Measurements from ENCODE around the gene SUCLG1. TPM values are rescaled to one million over a fixed set of nuclear protein-coding genes. Genes with fewer than 3 reads are reported as not detected.

The SUCLG1 gene
- total RNA-seq, 1 donor from 2014 or later, result 40.2 TPM

DNA sequence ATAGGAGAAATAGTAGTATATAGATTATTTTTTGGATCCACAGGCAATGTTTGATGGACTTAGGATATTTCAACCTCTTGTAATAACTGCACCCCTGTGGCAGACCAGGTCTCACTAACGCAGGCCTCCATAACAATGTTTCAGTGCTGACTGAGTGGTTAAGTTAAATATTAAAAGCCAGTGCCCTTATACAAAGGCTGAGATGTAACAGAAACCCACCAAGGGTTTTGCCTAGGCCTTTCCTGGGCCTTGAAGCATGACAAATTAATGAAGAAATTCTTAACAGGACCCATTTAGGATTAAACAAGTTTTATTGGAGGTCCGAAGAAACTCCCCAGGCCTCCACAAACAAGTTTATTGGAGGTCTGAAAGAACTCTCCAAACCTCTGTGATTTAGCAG is 1.6 kb upstream of the SUCLG1 start:
- H3K4me2 ChIP-seq, result no peak overlapping the region
- peaks cover 6% of the 10 kb centered on the region for H3K4me1 ChIP-seq
- DNase-seq (ENCODE audit: low spot score), result no peak
- H3K4me3 ChIP-seq, result no peak overlapping the region
- H3K9ac ChIP-seq, result no peak overlapping the region
- Mint-ChIP-seq H3K4me3 (no peak overlapping the region), H3K9me3 (peaks cover 6% of the 10 kb centered on the region), H3K36me3 (peaks cover 2% of the 10 kb centered on the region), H3K27ac (no peak overlapping the region), H3K27me3 (ENCODE audit: insufficient read depth, low read depth) (peaks cover 3% of the 10 kb centered on the region), H3K4me1 (peaks cover 22% of the 10 kb centered on the region)
- no peak overlapping the region for H3K27ac ChIP-seq
- TF ChIP-seq, protein P1, sequence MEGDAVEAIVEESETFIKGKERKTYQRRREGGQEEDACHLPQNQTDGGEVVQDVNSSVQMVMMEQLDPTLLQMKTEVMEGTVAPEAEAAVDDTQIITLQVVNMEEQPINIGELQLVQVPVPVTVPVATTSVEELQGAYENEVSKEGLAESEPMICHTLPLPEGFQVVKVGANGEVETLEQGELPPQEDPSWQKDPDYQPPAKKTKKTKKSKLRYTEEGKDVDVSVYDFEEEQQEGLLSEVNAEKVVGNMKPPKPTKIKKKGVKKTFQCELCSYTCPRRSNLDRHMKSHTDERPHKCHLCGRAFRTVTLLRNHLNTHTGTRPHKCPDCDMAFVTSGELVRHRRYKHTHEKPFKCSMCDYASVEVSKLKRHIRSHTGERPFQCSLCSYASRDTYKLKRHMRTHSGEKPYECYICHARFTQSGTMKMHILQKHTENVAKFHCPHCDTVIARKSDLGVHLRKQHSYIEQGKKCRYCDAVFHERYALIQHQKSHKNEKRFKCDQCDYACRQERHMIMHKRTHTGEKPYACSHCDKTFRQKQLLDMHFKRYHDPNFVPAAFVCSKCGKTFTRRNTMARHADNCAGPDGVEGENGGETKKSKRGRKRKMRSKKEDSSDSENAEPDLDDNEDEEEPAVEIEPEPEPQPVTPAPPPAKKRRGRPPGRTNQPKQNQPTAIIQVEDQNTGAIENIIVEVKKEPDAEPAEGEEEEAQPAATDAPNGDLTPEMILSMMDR (IDR thresholded peaks at IDR 0.05), result no peak
- no peak for TF ChIP-seq EZH2 (IDR thresholded peaks at IDR 0.05)
- TF ChIP-seq EZH2phosphoT487 (IDR thresholded peaks at IDR 0.05), result no peak
- H3K9me3 ChIP-seq (ENCODE audit: low read depth), result no peaks in the 10 kb centered on the region
- no peak overlapping the region for H2AFZ ChIP-seq (replicated peaks)
- H3K36me3 ChIP-seq, result no peaks in the 10 kb centered on the region
- H3K27me3 ChIP-seq, result no peaks in the 10 kb centered on the region
- H4K20me1 ChIP-seq (ENCODE audit: low read depth), result peaks cover 10% of the 10 kb centered on the region
- H3F3A ChIP-seq (ENCODE audit: low read depth), result no peaks in the 10 kb centered on the region
- H3K79me2 ChIP-seq (ENCODE audit: low read depth), result peaks cover 18% of the 10 kb centered on the region

DNA sequence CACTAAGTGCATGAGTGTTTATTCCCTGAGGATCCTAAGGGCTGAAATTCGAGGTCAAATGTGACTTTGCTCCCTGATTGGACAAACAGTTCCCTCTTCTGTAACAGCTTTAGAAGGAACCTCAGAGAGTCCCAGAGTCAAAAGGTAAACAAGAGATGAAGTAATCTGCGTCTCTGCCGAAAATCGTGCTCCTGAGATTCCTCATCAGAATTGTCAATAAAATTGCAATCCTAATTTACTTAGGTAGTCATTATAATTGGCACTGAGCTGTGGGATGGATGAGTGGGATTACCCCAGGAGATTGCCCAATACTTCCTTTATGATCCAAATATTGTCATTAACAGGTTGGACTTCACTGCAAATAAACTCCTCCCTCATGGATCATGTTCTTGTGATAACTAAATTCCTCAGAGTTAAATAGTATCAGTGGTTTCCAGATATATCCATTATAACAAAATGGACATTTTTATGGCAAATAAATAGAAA is 907 bp upstream of the SUCLG1 start:
- H3K36me3 Mint-ChIP-seq, result peaks cover 2% of the 10 kb centered on the region
- peaks cover 3% of the 10 kb centered on the region for H3K27me3 Mint-ChIP-seq (ENCODE audit: insufficient read depth, low read depth)
- peaks cover 18% of the 10 kb centered on the region for H3K79me2 ChIP-seq (ENCODE audit: low read depth)
- peaks cover 2% of the 10 kb centered on the region for H3K9me3 Mint-ChIP-seq
- no peak overlapping the region for H3K27ac ChIP-seq
- peak; percentile 2 for DNase-seq (ENCODE audit: low spot score)
- peak overlapping the region; percentile 78 for H3K4me3 ChIP-seq
- no peaks in the 10 kb centered on the region for H3F3A ChIP-seq (ENCODE audit: low read depth)
- H3K36me3 ChIP-seq, result no peaks in the 10 kb centered on the region
- no peak overlapping the region for H3K27ac Mint-ChIP-seq
- peaks cover 6% of the 10 kb centered on the region for H3K4me1 ChIP-seq
- peaks cover 10% of the 10 kb centered on the region for H4K20me1 ChIP-seq (ENCODE audit: low read depth)
- H3K9me3 ChIP-seq (ENCODE audit: low read depth), result no peaks in the 10 kb centered on the region
- peak overlapping the region; percentile 98 for H3K4me3 Mint-ChIP-seq
- peak overlapping the region; percentile 94 for H2AFZ ChIP-seq (replicated peaks)
- peaks cover 22% of the 10 kb centered on the region for H3K4me1 Mint-ChIP-seq
- peak overlapping the region; percentile 83 for H3K4me2 ChIP-seq
- no peaks in the 10 kb centered on the region for H3K27me3 ChIP-seq
- TF ChIP-seq EZH2 (IDR thresholded peaks at IDR 0.05), result no peak
- TF ChIP-seq, protein P1 (IDR thresholded peaks at IDR 0.05), result no peak
- TF ChIP-seq EZH2phosphoT487 (IDR thresholded peaks at IDR 0.05), result no peak
- no peak overlapping the region for H3K9ac ChIP-seq

DNA sequence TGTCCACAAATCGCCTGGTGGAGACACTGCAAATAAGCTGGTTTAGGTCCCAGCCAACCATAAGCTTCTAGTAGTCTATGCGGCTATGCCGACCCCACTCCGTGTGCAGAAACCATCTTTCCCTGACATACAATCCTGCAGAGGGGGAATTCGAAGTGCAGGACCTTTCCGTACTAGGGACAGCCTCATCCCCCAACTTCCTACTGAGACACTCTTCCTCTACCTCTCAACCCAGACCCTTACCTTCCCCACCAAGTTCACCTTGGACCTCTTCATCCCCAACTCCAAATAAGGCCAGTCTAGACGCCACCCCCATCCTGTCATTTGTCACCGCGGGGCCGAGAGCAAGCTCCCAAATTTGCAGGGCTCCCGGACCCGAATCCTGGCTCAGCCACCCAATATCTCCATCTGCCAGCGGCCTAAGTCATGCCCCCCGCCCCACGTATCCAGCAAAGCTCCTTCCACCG is 496 bp downstream of the SUCLG1 start:
- H3K4me1 ChIP-seq, result peaks cover 6% of the 10 kb centered on the region
- no peak overlapping the region for H3K27ac ChIP-seq
- Mint-ChIP-seq H3K4me1 (peaks cover 22% of the 10 kb centered on the region), H3K27ac (peak overlapping the region; percentile 75), H3K27me3 (ENCODE audit: insufficient read depth, low read depth) (peaks cover 3% of the 10 kb centered on the region), H3K9me3 (no peaks in the 10 kb centered on the region), H3K4me3 (peak overlapping the region; percentile 98), H3K36me3 (no peaks in the 10 kb centered on the region)
- H3K27me3 ChIP-seq, result no peaks in the 10 kb centered on the region
- H2AFZ ChIP-seq (replicated peaks), result peak overlapping the region; percentile 94
- peak overlapping the region; percentile 39 for H3K9ac ChIP-seq
- H3K79me2 ChIP-seq (ENCODE audit: low read depth), result peaks cover 18% of the 10 kb centered on the region
- H3K36me3 ChIP-seq, result no peaks in the 10 kb centered on the region
- no peaks in the 10 kb centered on the region for H3F3A ChIP-seq (ENCODE audit: low read depth)
- peaks cover 10% of the 10 kb centered on the region for H4K20me1 ChIP-seq (ENCODE audit: low read depth)
- no peaks in the 10 kb centered on the region for H3K9me3 ChIP-seq (ENCODE audit: low read depth)
- peak overlapping the region; percentile 83 for H3K4me2 ChIP-seq
- peak; percentile 11 for DNase-seq (ENCODE audit: low spot score)
- peak overlapping the region; percentile 78 for H3K4me3 ChIP-seq
- TF ChIP-seq, protein P1 (IDR thresholded peaks at IDR 0.05), result no peak
- TF ChIP-seq EZH2phosphoT487 (IDR thresholded peaks at IDR 0.05), result no peak
- no peak for TF ChIP-seq EZH2 (IDR thresholded peaks at IDR 0.05)
